GM21515 (cell line): ENCODE data around the gene FHOD3.
"Not testable (repeated sequence)": the region's sequence is repeated elsewhere in the genome, so short reads cannot be mapped to it uniquely, and the experiment has no call there.

Experiments used
- ATAC-seq: cut with Tn5 transposase; IDR thresholded peaks from one replicate; pipeline ENCODE4 v1.9.1; 2021; ENCODE audit not compliant: unreplicated experiment

FHOD3 gene

DNA sequence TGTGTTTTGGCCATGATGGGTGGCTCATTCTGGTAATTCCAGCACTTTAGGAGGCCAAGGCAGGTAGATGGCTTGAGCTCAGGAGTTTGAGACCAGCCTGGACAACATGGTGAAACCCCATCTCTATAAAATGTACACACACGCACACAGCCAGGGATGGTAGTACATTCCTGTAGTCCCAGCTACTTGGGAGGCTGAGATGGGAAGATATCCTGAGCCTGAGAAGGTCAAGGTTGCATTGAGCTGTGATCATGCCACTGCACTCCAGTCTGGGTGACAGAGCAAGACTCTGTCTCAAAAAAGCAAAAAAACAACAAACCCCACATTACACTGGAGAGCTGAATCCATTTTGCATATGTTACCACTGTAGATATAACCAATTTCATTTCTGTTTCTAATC is 423.8 kb downstream of the FHOD3 start:
- ATAC-seq = not testable (repeated sequence)

DNA sequence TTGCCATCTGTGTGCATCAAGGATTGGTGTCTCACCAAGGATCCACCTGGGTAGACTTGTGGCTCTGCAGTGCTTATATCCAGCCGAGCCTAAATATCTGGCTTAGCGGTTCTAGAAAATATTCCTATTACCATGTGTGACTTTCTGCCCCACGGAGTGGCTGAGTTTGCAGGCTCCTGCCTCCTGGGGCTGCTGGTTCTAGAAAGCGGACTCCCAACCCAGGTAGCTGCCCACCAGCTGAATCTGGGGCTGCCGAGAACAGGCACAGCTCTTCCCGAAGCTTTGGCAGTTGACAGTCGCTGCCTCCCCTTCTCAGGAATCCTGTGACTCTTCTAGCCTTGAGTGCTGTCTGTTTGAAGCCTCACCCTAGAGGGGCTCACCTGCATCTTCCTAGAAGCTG is 426.7 kb downstream of the FHOD3 start:
- ATAC-seq = no peak

DNA sequence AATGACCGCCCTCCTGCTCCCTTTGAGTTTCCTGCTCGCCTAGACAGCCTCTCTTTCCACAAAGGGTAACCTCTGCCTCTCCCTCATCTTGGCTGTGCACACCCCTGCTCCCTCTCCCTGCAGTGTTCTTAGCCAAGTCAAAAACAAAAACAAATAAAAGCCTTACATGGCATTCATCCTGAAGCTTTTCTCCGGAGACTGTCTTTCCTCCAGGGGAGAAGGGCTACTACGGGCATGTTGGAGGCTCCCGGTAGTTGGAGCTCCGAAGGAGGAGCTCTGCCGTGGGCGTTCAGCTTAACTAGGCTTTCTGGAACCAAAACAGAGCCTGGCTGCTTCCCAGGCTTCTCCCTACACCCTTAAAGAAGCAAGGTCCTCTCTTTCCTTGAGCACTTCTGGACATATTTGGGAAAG is 427.1 kb downstream of the FHOD3 start:
- no peak for ATAC-seq

DNA sequence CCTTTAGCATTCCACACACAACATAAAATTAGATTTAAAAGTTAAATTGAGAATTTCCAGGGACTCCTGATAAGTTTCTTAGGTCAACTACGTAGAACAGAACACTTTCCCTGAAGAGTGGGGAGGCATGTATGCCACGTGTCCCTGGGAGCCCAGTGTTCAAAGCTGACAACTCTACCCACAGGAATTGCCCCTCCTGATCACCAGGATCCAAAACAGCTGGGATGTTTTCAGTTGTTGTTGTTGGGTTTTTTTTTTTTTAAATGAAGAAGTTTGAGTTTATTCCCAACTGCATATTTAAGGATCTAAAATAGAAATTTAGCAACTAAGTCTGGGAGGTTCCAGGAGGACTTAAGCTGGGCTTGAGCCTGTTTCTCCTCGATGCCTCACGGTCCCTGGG is 430.8 kb downstream of the FHOD3 start:
- ATAC-seq = no peak

DNA sequence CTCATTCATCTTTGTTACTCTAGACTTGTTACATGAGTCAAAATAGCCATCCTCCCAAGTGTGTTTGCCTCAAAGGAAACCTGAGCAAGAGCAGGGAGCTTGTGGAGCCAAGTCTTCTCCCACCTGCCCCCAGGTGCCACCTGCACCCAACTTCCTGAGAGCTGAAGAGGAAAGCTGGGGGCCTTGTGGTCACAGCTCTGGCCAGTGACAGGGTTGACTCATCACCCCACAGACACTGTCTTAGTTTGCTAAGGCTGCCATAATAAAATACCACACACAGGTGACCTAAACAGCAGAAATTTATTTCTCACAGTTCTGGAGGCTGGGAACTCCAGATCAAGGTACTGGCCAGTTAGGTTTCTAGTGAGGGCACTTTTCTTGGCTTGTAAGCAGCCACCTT is 431.7 kb downstream of the FHOD3 start:
- ATAC-seq = no peak

DNA sequence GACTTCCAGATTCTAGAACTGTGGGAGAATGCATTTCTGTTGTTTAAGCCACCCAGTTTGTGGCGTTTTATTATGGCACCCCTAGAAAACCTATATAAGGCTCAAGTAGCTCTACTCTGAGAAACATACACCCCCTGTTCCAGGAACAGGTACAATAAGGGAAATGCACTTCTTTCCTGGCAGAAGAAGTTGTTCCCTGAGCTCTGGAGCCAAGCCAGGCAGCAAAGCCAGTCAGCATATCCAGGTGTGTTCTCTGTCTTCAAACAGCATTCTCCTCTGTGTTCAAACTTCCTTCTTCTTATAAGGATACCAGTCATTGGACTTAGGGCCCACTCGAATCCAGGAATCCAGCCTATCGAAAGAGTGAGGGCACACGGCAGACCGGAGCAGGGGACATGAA is 434.8 kb downstream of the FHOD3 start:
- no peak for ATAC-seq

DNA sequence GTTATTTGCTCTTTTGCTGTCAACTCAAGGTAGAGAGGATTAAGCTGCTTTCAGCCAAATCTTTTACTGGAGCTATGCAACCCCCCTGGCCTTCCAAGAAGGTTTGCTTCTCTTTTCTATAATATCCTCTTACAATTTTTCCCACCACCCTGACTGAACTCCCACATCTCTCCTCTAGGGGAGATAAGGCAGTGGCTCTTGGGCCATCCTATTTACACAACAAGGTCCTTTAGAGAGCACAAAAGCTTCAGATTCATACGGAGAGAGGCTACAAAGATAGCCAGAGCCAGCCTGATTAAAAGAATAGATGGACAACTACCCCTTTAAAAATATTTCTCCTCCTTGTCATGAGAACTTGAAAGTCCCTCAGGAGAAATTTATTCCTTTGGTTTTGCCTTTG is 435.6 kb downstream of the FHOD3 start:
- ATAC-seq = no peak

DNA sequence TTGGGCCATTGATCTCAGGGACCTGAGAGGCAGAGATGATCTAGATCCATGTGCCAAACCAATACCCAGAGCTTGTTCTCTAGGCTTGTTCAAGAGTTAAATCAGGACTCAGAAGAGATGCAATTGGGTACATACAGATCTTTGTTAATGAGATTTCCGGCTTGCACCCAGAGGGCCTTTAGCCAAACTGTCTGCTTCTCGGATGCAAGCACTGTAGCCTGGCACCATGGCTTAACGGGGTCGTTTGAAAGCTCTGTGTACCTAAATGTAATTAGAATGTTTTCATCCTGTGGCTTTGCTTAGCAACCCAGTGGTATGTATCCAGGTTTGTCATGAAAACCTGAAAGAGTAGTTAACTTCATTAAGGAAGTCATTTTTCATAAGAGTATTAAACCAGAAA is 437.1 kb downstream of the FHOD3 start:
- ATAC-seq = no peak

DNA sequence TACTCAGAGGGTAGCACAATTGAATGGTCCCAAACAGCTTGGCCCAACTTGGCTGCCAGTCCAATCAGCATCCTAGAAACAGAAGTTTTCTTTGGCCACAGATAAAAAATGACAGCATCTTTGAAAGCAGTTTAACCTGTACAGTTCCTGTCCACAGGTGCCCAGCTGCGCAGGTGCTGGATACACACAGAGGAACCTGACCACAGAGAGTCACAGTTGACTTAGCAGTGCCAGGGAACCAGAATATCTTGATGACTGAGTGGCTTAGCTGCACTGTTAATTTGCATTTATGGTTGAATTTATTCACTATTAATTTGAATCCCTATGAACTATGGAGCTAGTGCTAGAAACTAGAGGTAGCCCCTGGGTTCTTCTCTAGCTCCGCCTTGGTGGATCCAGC is 437.6 kb downstream of the FHOD3 start:
- no peak for ATAC-seq

DNA sequence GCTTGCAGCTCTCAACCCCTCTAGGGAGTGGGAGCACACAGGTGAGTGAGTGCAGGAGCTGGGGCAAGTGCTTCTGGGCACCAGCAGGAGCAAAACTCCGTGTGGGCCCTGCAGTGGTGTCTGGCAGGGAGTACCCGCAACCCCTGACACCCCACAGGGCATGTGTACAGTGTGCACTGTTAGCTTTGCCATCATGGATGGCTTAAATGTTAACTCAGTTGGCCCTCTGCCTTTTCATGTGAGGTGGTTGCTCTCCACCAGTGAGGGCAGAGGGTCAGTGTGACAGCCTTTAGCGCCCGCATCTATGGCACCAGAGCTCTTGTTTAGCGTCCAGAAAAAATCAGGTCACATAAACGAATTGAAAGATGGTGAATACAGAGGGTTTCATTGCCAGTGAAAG is 438.6 kb downstream of the FHOD3 start:
- no peak for ATAC-seq

DNA sequence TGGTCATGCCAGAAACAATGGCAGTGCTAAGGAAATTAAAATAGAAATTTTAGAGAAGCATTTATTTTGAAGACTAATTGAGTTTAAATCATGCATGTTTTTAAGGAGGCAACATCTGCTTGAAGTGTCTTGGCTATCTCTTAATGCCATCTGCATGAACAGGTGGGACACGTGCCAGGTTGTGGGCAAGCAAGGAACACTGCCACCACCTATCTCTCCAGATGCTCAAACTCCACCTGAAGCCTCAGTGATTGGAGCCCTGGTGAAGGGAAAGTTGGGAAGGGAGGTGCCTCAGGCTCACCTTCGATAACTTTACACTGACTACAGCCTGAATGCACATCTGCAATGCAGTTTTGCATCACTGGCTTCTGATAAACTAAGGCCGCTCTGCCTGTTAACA is 439.8 kb downstream of the FHOD3 start:
- no peak for ATAC-seq

DNA sequence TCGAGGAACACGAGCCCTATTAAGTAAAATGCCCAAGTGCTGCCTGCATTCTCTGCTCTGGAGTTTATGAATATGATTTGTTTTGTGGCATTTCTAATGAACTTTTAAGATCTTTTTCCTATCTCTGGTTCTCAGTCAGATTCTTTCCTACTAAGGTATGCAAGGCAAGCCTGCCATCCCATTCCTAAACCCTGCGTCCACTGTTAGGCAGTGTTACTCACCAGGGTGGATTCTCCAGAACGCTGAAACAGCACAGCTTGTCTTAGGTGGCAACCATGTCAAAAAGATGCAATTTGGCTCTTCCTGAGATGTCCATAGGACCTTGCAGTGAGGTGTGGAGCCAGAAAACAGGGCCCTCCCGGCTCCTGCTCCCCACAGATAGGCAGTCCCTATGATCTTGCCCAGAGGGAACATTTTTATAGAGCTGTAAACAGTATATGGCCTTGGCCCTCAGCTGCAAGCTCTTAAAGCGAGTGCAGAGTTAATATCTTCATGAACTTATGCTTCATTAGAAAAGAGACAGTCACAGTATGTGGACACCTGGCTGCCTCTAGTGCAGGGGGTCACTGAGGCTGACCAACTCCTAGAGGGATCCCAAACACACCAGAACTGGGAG is 446.9 kb downstream of the FHOD3 start:
- ATAC-seq = no peak

DNA sequence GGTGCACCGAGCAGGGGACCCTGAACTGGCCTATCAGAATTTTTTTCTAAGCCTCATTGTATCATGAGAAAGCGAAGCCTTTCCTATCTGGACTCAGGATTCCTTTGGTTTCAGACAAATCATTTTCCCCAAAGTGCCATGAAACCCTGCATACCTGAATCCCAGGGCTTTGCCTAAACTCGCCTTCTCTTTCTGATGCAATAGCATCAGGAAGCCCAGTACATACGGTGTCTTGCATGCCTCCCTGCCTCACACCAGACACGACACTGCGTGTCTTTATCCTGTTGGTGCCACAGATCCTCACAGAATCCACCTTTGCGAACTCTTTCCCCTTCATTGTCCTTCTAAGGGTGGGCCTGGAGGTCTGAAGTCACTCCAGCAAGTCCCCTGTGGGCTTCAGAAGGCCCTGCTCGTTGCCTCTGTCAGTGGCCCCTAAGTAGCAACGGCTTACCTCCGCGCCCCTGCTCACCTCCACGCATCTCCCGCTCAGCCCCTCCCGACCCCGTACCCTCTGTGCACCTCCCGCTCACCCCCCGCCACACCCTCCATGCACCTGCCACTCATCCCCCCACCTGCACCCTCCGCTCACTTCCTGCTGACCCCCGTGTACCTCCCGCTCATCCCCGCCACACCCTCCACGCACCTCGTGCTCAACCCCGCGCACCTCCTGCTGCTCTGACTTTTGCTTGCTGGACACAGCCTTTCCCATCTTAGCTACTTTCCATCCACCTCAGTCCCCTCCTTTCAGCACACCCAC is 447.9 kb downstream of the FHOD3 start:
- no peak for ATAC-seq

DNA sequence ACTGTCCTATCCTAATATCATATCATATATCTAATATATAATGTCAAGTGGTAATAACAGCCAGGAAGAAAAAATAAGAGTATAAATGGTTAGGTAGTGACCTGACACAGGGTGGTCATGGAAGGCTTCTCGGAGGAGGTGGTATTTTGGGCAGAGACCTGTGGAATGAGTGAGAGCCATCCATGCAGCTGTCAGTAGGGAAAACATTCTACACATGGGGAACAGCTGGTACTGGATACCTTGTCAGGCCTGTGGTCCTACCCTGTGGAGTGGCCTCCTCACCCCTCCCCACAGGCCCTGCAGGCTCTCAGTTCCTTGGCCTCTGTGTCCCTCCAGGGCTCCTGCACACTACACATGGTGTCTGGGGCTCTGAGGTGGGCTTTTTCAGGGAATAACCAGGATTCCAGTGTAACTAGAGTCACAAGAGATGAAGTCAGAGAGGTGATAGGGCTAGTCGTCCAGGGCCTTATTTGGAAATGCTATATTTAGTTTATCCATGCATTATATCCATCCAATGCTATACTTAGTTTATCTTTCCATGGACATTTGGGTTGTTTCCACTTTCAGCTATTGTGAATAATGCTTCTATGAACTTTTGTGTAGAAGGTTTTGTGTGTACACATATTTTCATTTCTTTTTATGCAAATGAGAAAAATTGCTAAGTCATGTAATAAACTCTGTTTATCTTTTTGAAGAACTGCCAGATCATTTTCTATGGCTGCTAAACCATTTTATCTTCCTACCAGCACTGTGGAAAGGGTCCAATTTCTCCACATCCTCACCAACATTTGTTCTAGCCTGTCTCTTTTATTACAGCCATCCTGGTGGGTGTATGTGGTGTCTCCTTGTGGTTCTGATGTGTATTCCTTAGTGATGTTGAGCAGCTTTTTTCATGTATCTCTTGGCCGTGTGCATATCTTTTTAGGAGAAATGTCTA is 455.7 kb downstream of the FHOD3 start:
- no peak for ATAC-seq

DNA sequence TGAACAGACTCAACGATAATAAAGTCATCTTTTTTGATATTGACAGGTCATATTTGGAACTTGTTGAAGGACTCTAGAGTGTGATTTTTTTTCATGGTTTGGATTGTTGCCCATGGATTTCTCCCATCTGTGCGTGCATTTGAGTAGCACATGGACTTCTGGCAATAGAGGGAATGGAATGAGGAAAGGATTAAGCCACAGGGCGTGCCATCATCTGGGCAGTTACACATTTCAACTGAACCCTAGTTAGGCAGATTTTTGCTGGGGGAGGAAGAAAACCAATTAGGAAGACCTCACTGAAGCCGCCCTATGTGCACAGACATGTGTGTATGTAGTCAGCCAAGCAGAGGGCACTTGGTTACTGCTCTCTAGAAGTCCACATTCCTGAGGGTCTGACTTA is 458.7 kb downstream of the FHOD3 start:
- ATAC-seq = no peak

DNA sequence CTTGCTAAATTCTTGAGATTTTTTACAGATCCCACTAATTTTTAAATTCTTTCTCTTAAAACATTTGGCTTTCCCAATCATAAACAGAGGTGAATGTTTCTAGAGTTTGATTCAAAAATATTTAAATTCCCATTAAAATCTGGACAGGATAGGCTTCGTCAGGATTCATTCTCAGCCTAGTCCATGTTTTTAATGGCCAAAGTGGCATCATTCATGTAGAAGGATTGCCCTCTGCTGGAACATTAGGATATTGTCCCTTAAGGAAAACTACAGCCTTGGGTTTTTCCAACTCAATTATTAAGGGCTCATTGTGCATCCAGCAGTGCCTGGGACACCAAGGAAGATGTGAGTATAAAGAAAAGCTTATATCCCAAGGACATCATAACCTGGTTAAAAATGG is 459.6 kb downstream of the FHOD3 start:
- no peak for ATAC-seq

DNA sequence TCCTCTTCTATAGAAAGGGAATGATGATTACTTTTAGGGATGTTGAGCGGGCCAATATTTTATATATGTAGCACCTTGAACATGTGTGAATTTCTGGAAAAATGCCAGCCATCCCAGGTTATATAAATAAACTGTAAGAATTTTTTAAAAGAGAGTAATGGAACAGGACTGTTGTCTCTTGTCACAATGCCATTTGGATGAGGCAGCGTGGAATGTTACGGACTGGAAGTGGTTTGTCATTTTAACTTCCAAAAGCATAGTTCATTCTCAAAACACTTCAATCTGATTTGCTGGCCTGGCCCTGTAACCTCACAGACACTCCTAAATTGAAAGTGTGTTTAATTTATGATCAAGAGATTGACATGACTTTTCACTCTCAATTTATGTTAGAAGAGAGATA is 460.5 kb downstream of the FHOD3 start:
- ATAC-seq = no peak

DNA sequence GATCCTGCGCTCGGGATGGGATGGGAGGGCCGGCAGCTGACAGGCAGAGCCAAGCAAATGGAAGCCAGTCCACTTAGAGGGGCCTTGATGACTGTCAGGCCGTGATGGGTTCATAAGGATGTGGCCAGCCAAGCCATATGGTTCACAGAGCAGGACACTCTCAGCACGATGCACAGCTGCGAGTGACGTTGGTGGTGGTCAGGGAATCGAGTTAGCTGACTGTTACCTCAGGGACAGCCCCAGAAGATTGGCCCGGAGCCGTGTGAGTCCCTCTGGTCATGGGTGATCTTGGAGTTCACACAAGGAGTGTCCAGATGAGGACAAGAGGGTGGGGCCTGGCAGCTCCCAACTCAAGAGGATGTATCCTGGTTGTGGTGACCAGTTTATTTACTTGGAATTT is 461.1 kb downstream of the FHOD3 start:
- no peak for ATAC-seq

DNA sequence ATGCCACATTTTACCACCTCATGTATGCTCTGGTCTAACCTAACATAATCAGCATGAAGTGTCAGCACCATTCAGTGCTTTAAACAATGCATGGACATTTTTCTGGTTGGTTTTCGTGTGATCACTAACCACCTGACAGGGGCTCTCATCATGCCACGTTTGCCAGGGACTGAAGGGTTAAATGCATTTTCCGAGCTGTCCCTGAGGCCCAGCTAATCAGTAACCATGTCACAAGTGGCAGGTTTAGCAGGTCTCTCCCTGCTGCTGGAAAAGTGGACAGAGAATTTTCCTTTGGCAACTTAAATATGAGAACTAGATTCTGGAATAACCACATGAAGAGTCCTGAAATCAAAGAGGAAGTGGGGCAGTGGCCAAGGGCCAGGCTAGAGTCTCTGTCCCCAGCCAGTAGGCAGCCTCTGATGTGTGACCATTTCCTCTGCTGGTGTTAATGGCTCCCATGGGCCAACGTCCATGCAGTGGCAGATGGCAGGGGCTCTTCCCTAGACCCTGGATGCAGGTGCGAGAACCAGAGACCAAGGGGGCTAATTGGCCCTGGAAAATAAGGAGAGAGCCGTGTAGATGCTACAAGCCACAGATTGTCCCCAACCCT is 461.8 kb downstream of the FHOD3 start:
- no peak for ATAC-seq

DNA sequence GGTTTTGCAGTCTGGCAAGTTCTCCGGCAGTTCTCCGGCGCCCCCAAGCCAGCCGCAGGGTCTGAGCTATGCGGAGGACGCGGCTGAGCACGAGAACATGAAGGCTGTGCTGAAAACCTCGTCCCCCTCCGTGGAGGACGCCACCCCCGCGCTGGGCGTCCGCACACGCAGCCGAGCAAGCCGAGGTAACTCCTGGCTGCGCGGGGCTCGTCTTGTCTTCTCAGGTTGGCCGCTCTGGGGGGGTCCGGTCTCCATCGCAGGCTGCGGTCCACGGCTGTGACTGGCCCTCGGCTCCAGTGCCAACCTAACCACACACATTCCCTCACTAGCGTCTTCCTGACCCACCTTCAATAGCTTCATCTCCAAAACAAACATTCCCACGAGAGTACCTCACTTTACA is 463.1 kb downstream of the FHOD3 start:
- no peak for ATAC-seq

DNA sequence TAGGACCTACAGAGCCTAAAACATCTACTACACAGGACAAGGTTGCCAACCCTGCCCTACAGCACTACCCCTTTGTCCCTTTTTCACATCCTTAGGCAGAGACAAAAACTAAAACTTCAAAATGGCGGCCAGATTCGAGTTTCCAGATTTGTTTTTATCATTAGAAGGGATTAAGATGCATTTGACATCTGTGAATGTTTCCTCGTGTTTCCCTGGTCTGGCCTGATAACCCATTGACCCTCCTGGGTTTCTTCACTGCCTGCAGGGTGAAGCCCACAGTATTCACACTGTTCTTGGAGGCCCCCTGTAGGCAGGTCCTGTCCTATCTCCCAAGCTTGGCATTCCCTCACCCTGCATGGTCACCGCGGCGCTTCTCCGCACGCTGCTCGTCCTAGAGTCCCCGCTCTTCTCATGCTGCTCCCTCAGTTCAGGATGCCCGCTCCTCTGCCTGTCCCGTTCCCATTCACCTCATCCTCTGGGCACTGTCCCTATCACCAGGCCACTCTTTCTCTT is 463.7 kb downstream of the FHOD3 start:
- ATAC-seq = no peak
